HG03354 (cell line): ENCODE data around the gene CD3E.

Source experiments
- ATAC-seq: cut with Tn5 transposase; IDR thresholded peaks from one replicate; pipeline ENCODE4 v1.9.1; 2021; ENCODE audit warnings: mild to moderate bottlenecking; ENCODE audit not compliant: unreplicated experiment, poor library complexity, severe bottlenecking

Gene CD3E

GRCh38 chr11:118319337-118319707 is 14.8 kb downstream of the CD3E start:
- ATAC-seq, result no peak

- ATAC-seq, result no peak
Observed at GRCh38 chr11:118320515-118320914, 16.0 kb downstream of the CD3E start.

- no peak for ATAC-seq
Observed at GRCh38 chr11:118321386-118322082, 17.0 kb downstream of the CD3E start.

- ATAC-seq, result no peak
Observed at GRCh38 chr11:118322721-118323120, 18.2 kb downstream of the CD3E start.

- no peak for ATAC-seq
Observed at GRCh38 chr11:118325283-118325682, 20.8 kb downstream of the CD3E start.

- ATAC-seq, result no peak
Observed at GRCh38 chr11:118328745-118329144, 24.2 kb downstream of the CD3E start.

GRCh38 chr11:118334745-118335144 is 30.2 kb downstream of the CD3E start:
- ATAC-seq, result no peak

- ATAC-seq, result no peak
Observed at GRCh38 chr11:118338637-118339061, 34.1 kb downstream of the CD3E start.

- no peak for ATAC-seq
Observed at GRCh38 chr11:118339281-118339961, 34.9 kb downstream of the CD3E start.

- no peak for ATAC-seq
Observed at GRCh38 chr11:118340449-118340848, 35.9 kb downstream of the CD3E start.

GRCh38 chr11:118341261-118341660 is 36.7 kb downstream of the CD3E start:
- no peak for ATAC-seq

- no peak for ATAC-seq
Observed at GRCh38 chr11:118341815-118342489, 37.4 kb downstream of the CD3E start.

GRCh38 chr11:118342503-118343161 is 38.1 kb downstream of the CD3E start, which contains the start of gene CD3D:
TSS of gene CD3D (minus strand) at chr11:118342705. CDS start at chr11:118342607, 98 bp downstream.
- ATAC-seq, result no peak

GRCh38 chr11:118343248-118343647 is 38.7 kb downstream of the CD3E start:
- no peak for ATAC-seq

- no peak for ATAC-seq
Observed at GRCh38 chr11:118343981-118344515, 39.5 kb downstream of the CD3E start, which contains the start of gene CD3G. TSS of gene CD3G (plus strand) at chr11:118344344. CDS start at chr11:118344424, 80 bp downstream.

- no peak for ATAC-seq
Observed at GRCh38 chr11:118349475-118349874, 44.9 kb downstream of the CD3E start.

GRCh38 chr11:118353084-118353710 is 48.7 kb downstream of the CD3E start:
- ATAC-seq, result no peak

- ATAC-seq, result no peak
Observed at GRCh38 chr11:118358071-118358470, 53.5 kb downstream of the CD3E start.

GRCh38 chr11:118359295-118359958 is 54.9 kb downstream of the CD3E start, which contains the start of gene UBE4A:
TSS of gene UBE4A (plus strand) at chr11:118359600. CDS start at chr11:118365081, 5,481 bp downstream.
- ATAC-seq, result peak; percentile 95
